Kidney (tissue), 14 donors: ENCODE data around the gene TEX28. TPM values are rescaled to one million over a fixed set of nuclear protein-coding genes. Genes with fewer than 3 reads are reported as not detected.

Source experiments
- DNase-seq, 5 donors: peaks; one replicate each; pipeline ENCODE4 v3.0.0-alpha.2; 2013 to 2020
- FAIRE-seq: peaks from 2 replicates; lab custom pipeline; 2012; peaks lifted over from hg19 to GRCh38; lab: Jason Lieb, UNC
- H3K27ac ChIP-seq, 2 donors: one replicate each; pipeline ENCODE4 v1.7.0; 2013; ENCODE audit warnings: low read depth in 2 of 2, low read length in 2 of 2, inconsistent platforms in 1 of 2
- H3K27me3 ChIP-seq: one replicate; pipeline ENCODE4 v1.7.1; 2013; ENCODE audit warnings: low read length, inconsistent platforms; ENCODE audit not compliant: control insufficient read depth, insufficient read depth
- H3K36me3 ChIP-seq, 3 donors: one replicate each; pipeline versions ENCODE4 v1.7.0 to v1.7.1; 2013; ENCODE audit warnings: low read length in 3 of 3, control low read depth in 1 of 3, inconsistent platforms in 1 of 3; ENCODE audit not compliant: insufficient read depth in 3 of 3, control insufficient read depth in 2 of 3
- H3K4me1 ChIP-seq, 3 donors: one replicate each; pipeline versions ENCODE4 v1.7.0 to v1.7.1; 2013; ENCODE audit warnings: low read length in 3 of 3, inconsistent platforms in 1 of 3, low read depth in 1 of 3; ENCODE audit not compliant: control insufficient read depth in 2 of 3, insufficient read depth in 2 of 3
- H3K4me3 ChIP-seq, 3 donors: one replicate each; pipeline versions ENCODE4 v1.7.0 to v1.8.1; 2013; ENCODE audit warnings: low read length in 3 of 3, control low read depth in 1 of 3, inconsistent platforms in 1 of 3
- H3K9ac ChIP-seq, 3 donors: one replicate each; pipeline versions ENCODE4 v1.7.0 to v1.7.1; 2013; ENCODE audit warnings: low read length in 3 of 3, control low read depth in 1 of 3, inconsistent platforms in 1 of 3
- H3K9me3 ChIP-seq, 3 donors: one replicate each; pipeline versions ENCODE4 v1.7.0 to v1.7.1; 2013; ENCODE audit warnings: low read length in 3 of 3, control low read depth in 1 of 3, inconsistent platforms in 1 of 3; ENCODE audit not compliant: control insufficient read depth in 2 of 3, insufficient read depth in 1 of 3
- CTCF ChIP-seq: IDR thresholded peaks from 3 replicates; pipeline ENCODE4 v1.5.1; 2012; ENCODE audit warnings: mild to moderate bottlenecking, moderate library complexity, borderline replicate concordance; ENCODE audit not compliant: insufficient read depth; ENCODE audit errors: extremely low read depth
- intact Hi-C: fragments of 100-400 bp; cut with DNase I; formaldehyde crosslinking; loops from one replicate; pipeline ENCODE4 v1.11.1; 2022
- polyA plus RNA-seq: library from polyadenylated mRNA; stranded (reverse); fragments of 350-450 nt; fragmentation: Illumina TruSeq; extraction: RNeasy Lipid Tissue Mini Kit (QIAGEN cat#74804); gene quantifications from one replicate; pipeline ENCODE4 v1.2.3, GENCODE V29; 2014; ENCODE audit warnings: low read depth, low replicate concordance; ENCODE audit not compliant: insufficient read depth
- total RNA-seq: library from RNA; stranded (reverse); fragmentation: NEBNext Ultra II Directional; extraction: Animal tissue kit (Norgen Biotek cat#: 25700); gene quantifications from one replicate; pipeline ENCODE4 v1.2.1, GENCODE V29; 2021
- donor health status: control.
- donor health status: control.
- donor health status: control.
- donor health status: control.
- donor health status: control.
- donor health status: DM: yes; HTN: yes; CAD: no.
- donor health status: Normal renal cell carcinoma (clear cell type).

The TEX28 gene
- total and polyA plus RNA-seq, 2 donors from 2014 or later, result not detected

GRCh38 chrX:154329294-154329693 is 34.4 kb upstream of the TEX28 start:
- no peak overlapping the region for H3K27ac ChIP-seq
- H3K4me3 ChIP-seq, result no peak overlapping the region
- H3K27me3 ChIP-seq, result no peaks in the 10 kb centered on the region
- H3K9me3 ChIP-seq, result no peaks in the 10 kb centered on the region
- no peak overlapping the region for H3K9ac ChIP-seq
- intact Hi-C loops, result no loop called here
- DNase-seq, result no peak
- TF ChIP-seq CTCF, result no peak
- peaks cover 0 to 10% (median 0%) of the 10 kb centered on the region in 3 donors for H3K4me1 ChIP-seq
- FAIRE-seq, result no peak
- H3K36me3 ChIP-seq, result no peaks in the 10 kb centered on the region

- no peak overlapping the region for H3K27ac ChIP-seq
- H3K36me3 ChIP-seq, result no peaks in the 10 kb centered on the region
- no peaks in the 10 kb centered on the region for H3K9me3 ChIP-seq
- H3K4me3 ChIP-seq, result no peak overlapping the region
- H3K9ac ChIP-seq, result no peak overlapping the region
- no peak for TF ChIP-seq CTCF
- intact Hi-C loops, result no loop called here
- no peak for DNase-seq
- FAIRE-seq, result no peak
- H3K27me3 ChIP-seq, result no peaks in the 10 kb centered on the region
- peaks cover 0 to 10% (median 0%) of the 10 kb centered on the region in 3 donors for H3K4me1 ChIP-seq
Measured at GRCh38 chrX:154328646-154329045, 33.7 kb upstream of the TEX28 start.

- H3K4me1 ChIP-seq, result peaks cover 0 to 10% (median 0%) of the 10 kb centered on the region in 3 donors
- H3K9ac ChIP-seq, result no peak overlapping the region
- no peaks in the 10 kb centered on the region for H3K9me3 ChIP-seq
- FAIRE-seq, result no peak
- intact Hi-C loops, result no loop called here
- TF ChIP-seq CTCF, result no peak
- H3K27me3 ChIP-seq, result no peaks in the 10 kb centered on the region
- H3K4me3 ChIP-seq, result no peak overlapping the region
- no peaks in the 10 kb centered on the region for H3K36me3 ChIP-seq
- H3K27ac ChIP-seq, result no peak overlapping the region
- DNase-seq, result no peak
Measured at GRCh38 chrX:154327038-154327820, 32.3 kb upstream of the TEX28 start.
